Activated naive CD4-positive, alpha-beta T cell treated with Interleukin-2 at 50 U/mL for 16 hours (primary cell): ENCODE results near the gene NCK2.
A peak's percentile ranks its signal among the peaks of the same experiment; 100 is the strongest.

ENCODE experiments used
- DNase-seq: peaks from one replicate; pipeline ENCODE4 v3.0.0-alpha.2; 2020

Gene NCK2

GRCh38 chr2:105794926-105795574 lies 50.3 kb downstream of the NCK2 start:
- DNase-seq = no peak

- DNase-seq = peak; percentile 43
Measured at GRCh38 chr2:105795575-105795934, 50.8 kb downstream of the NCK2 start.

GRCh38 chr2:105796131-105796638 lies 51.5 kb downstream of the NCK2 start:
- peak; percentile 46 for DNase-seq

GRCh38 chr2:105796791-105797190 lies 52.1 kb downstream of the NCK2 start:
- DNase-seq = no peak

DNA sequence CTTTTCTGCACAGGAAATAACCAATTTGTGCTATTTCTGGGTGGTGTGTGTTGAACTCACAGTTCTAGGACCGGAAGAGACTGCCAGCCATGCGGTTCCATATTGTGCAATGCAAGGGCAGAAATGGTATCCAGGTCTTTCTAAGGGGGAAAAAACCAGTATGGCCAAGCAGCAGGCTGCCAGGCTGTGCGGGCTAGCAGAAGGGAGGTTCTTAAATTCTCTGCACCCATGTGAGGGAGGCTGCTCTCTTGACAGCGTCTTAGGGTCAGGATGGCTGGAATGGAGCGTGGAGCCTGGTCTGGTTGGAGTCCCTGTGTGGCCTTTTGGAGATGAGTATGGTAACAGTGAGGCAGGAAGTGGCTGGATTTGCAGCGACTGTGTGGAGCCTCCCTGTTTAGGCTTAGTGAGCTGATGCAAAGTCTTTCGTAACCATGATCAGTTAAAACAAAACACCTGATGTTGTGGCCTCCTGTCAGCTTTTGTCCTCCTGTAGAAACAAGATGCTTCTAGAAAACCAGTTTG lies 52.6 kb downstream of the NCK2 start:
- DNase-seq = no peak

GRCh38 chr2:105798595-105798994 lies 53.9 kb downstream of the NCK2 start:
- DNase-seq = peak; percentile 50

DNA sequence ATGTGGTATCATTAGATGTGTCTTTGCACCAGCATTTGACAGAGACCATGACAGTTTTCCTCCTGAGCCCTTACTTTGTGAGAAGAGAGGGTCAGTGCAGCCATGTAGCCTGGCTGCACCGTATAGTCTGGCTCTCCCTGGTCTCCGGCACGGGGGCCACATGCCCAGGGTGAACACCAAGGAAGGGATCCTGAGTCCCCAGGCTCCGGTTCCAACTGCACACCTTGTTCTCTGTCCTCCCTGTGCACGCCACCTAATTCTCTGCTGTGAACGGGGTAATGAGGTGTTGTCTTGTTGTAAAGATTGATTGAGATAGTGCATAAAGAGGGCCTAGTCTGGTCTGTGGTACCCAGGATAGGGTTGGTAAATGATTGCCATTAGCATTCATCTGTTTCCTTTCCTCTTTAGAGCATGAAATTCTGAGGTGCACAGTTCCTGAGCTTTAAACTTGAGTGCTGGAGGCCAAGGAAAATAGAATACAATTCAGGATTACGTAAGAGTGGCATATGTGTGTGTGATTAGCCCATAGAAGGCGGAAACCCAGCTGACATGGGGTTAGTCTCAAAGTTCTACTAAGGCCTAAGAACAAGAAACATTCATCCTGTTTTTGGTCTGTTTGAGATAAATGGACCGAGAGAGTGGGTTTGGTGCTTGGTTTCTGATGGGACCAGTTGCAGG lies 55.5 kb downstream of the NCK2 start:
- no peak for DNase-seq

DNA sequence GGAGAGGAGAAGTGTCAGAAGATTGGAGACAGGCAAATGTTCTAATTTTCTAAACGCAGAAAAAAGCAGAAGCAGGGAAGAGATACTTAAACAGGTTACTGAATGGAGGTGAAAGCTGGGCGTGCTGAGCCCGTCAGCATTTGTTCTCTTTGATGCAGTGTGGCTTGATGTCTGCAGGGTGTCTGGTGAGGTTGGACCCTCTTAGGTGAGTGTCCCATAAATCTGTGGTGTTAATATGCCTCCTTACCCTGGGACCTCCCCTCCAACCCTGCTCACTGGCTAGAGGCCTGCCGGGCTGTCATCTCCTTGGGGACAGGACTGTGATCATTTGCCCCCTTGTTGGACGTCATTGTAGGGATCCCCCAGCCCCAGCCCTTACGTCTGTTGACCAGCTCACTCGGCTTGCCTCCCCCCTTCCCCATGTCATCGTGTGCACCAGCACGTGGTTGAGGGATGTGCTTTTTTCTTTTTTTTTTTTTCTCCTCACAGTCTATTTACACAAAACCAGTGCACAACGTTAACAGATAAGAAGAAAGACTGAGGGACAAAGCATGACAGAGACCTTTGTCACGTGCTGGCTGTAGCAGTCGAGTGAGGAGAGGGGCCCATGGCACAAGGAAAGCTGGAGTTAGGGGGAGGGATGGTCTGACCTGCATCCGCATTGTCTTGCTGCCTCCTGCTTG lies 56.4 kb downstream of the NCK2 start:
- DNase-seq = no peak

GRCh38 chr2:105801961-105802360 lies 57.2 kb downstream of the NCK2 start:
- DNase-seq = no peak

DNA sequence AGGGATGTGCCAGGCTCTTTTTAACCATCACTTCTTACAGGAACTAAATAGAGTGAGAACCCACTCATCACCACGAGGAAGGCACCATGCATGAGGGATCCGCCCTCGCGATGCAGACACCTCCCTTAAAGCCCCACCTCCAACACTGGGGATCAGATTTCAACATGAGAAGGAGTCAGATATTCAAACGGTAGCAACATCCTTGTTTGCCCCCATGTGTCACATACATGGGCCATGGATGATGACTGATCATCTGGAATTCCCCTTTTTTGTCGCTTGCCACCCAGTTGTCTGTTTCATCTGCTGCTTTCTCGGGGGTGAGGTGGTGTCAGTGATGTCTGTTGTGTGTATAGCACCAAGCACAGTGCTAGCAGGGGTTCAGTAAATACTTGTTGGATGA lies 57.9 kb downstream of the NCK2 start:
- peak; percentile 73 for DNase-seq

DNA sequence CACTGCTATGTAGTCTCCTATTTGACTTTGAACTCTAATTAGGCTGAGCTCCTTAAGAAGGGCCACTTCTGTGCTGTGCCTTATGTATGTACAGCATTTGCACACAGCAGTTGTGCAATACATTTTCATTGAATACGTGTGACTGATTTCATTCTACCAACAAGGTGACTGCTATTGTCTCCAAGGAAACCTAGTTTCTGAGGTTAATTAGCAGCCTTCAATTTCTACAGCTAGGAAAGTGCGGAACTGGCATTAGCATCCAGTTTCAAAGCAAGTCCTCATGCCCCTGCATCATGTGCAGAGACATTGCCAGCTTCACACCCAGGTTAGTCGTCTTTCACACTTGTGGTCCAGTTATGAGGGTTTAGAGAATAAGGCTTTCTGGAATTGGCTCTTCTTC lies 58.6 kb downstream of the NCK2 start:
- DNase-seq = peak; percentile 51

- DNase-seq = no peak
Measured at GRCh38 chr2:105803773-105804172, 59.1 kb downstream of the NCK2 start.

GRCh38 chr2:105804266-105804665 lies 59.6 kb downstream of the NCK2 start:
- no peak for DNase-seq

GRCh38 chr2:105806996-105807395 lies 62.3 kb downstream of the NCK2 start:
- DNase-seq = peak; percentile 76

DNA sequence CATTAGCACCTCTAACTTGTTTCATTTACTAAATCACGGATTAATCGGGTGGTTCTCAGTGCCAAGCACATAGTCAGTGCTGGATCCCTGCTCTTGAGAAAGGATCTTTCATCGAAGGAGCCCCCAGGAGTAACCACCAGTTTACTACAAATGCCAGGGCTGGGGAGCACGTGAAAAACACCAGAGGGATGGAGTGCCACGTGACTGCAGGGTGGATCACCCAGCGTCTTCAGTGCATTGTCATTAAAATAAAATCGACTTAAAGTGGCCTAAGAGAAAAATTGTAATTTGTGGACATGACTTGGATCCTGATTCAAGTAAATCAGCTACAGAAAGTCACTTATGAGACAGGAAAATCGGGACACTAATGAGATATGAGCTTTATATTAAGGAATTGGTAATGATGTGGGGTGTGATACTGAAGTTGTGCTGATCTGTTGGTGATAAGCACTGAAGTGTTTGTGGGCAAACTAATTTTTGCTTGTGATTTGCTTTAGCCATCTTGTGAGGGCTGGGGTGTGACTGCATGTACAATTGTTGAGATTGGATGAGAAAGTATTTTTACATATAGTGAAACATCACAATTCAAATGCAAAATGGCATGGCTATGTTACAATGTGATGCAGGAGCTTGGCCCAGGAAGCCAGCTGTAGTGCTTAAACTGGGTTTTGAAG lies 63.8 kb downstream of the NCK2 start:
- no peak for DNase-seq

DNA sequence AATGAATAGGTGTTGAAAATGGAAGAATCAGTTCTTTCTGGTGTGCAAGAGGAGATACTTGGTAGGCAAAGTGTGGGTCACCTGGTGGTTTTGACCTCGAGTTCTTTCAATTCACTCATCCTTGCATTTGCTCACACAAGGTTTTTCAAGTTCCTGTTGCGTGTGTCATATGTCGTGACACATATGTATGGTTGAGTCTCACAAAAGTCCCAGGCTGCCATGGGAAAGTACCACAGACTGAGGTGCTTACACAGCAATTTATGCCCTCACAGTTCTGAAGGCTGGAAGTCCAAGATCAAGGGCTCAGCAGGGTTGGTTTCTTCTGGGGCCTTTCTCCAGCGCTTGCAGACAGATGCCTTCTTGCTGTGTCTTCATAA lies 64.4 kb downstream of the NCK2 start:
- peak; percentile 56 for DNase-seq

DNA sequence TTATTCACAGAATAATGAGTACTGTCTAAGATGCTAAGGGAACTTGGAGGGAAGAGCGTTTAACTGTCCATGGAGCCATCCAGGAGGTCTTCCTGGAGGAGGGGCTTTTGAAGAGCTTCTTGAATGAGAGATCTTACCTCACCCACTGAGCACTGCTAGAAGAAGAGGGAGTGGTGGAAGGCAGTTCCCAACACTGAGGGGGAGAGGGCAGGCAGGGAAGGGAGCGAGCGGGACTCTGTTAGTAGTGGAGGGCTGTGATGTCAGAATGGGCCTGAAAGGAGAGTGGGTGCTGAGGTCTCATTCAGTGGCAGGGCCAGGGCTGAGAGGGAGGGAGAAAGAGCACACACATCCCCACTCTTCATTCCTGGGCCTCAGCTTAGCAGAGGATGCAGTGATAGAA lies 65.0 kb downstream of the NCK2 start:
- DNase-seq = no peak

DNA sequence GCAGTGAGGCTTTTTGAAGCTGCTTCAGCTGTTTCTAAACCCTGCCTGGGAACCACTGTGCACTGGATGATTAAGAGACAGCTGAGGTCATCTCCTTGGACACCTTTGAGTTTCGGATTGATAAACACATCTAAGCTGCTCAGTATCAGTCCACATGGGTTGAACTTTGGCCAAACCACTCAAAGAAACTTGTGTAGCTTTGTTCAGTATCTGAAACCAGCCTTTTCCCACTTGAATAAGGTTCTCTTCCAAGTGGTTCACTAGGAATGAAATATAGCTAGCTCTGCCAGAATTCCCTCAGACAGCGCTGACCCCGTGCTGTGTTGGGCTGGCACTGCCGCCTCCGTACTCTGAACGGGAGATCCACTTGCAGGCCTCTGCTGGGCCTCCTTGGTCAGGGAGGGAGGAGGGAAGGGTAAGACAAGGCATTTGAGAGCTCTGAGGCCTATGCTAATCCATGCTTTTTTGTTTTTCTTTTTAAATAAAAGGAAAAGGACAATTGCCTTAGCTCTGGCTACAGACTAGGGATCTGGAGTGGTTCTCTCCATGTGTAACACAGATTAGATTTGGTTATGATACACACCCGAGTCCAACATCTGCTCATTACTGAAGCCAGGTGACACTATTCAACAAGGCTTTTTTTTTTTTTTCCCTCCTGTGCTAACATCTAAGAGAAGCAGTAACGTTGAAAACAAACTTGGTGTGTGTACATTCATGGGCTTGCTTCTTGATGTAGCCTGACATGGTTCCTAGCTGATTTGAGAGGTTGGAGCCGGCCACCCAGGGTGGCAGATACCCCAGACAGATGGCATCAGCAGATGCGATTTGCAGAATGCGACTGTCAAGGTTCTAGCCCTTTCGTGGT lies 67.7 kb downstream of the NCK2 start:
- no peak for DNase-seq

- DNase-seq = no peak
Measured at GRCh38 chr2:105813045-105813315, 68.3 kb downstream of the NCK2 start.

DNA sequence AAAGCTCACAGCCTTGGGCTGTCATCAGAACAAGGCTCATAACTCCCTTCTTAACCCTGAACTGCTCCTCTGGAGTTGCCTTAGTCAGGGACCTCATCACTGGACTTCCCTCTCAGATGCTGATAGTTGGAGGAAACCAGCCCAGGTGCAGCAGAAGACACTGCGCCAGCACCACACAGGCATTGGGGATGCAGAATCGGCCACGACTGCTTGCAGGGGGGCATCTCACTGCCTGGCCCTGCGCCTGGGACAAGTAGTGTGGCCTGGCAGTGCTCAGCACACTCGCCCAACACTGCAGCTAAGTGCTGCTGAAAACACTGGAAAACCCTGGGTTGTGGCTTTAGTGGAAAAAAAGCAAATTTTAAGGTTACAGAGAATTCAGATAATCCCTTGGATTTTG lies 68.7 kb downstream of the NCK2 start:
- DNase-seq = no peak

DNA sequence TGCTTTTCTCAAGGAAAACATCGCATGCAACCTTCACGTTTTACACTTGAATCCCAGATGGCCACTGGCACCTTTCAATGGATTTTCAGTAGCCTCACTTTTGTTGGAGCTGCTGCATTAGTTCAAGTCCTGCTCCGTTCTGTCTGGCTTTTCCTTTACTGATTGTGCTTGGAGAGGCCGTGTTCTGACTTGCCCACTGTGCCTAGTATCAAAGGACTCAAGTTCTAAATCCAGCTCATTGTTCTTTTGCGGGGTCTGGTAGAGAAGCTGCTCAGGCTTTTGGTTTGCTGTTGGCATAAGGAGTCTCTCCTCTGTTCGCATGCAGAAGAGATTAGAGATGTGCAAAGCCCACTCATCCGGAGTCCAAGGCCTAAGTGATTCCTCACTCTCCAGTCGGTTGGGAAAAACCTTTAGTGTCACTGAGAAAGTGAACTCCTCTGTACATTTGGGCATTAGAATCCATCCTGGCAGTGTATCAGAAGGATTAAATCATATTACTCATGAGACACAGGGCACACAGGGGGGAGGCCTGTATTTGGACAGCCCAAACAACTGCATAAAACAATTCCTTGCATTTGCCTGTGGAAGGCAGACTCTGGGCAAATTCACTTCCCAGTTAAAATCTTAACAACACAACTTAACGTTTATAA lies 69.7 kb downstream of the NCK2 start:
- no peak for DNase-seq

DNA sequence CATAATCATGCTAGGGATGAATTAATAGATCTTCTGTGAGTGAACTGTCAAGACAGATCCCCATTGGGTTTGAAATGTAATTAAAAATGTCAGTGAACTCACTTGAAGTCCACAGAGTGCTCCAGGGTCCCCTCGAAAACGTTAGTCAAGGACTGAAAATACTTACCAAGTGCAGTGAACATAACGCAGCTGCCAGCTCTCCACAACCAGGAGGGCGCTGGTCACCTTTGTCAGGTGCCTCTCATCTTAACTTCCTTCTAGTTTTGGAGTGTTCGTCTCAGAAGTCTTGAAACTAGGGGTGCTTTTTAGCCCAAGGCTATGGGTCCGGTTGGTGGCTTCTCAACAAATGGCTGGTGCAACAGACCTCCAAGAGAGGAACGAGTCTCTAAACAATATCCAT lies 70.7 kb downstream of the NCK2 start:
- DNase-seq = no peak
